HCT116 (cell line): ENCODE results near the gene TPSD1. TPM values are rescaled to one million over a fixed set of nuclear protein-coding genes. Genes with fewer than 3 reads are reported as not detected.

Experiments
- ATAC-seq: fragments of 200-7000 bp; cut with Tn5 transposase; 2 replicates; pipeline ENCODE4 v1.9.1; 2020; ENCODE audit warnings: mild to moderate bottlenecking, moderate library complexity
- BruUV-seq: library from RNA; stranded (reverse); fragments of 400-500 nt; replicated peaks from 2 replicates; lab custom pipeline; 2021; lab: Mats Ljungman, UMichigan
- CTCF ChIA-PET: fragments of 300-600 bp; sonication (Branson Sonifier 250); formaldehyde crosslinking; loops from one replicate; lab custom pipeline; 2021; ENCODE audit warnings: antibody characterized with exemption; lab: Charles Lee
- POLR2A ChIA-PET: fragments of 300-600, 350-600 bp; sonication (Branson Sonifier 250); formaldehyde crosslinking; loops from one replicate; lab custom pipeline; 2021; ENCODE audit warnings: antibody characterized with exemption; lab: Charles Lee
- RAD21 ChIA-PET, 2 experiments: fragments of 300-600 bp; sonication (Branson Sonifier 250); formaldehyde crosslinking; loops; one replicate each; lab custom pipeline; 2023; ENCODE audit warnings: low total read pairs in 2 of 2; ENCODE audit not compliant: uncharacterized antibody in 2 of 2, unreplicated experiment in 2 of 2, low non-redundant PET in 1 of 2; lab: Charles Lee
- DNase-seq: peaks from one replicate; pipeline ENCODE4 v3.0.0-alpha.2; 2010; ENCODE audit warnings: low read depth, low spot score
- H2AFZ ChIP-seq: fragments of 200-600 bp; shearing (Covaris generic), sonication (generic); 2 replicates; pipeline ENCODE4 v1.6.1; 2017; ENCODE audit warnings: low read depth, mixed run types, mixed read lengths, antibody characterized with exemption, low read length; ENCODE audit not compliant: poor library complexity, severe bottlenecking
- H3K27ac ChIP-seq: 2 replicates; pipeline ENCODE4 v1.5.1; 2012; ENCODE audit warnings: low read depth, low read length
- H3K27me3 ChIP-seq: fragments of 200-600 bp; sonication (generic); 2 replicates; pipeline ENCODE4 v1.6.1; 2016; ENCODE audit warnings: mixed run types, low read length, mixed read lengths; ENCODE audit not compliant: insufficient read depth
- H3K36me3 ChIP-seq, 2 experiments: fragments of 200-500 bp in 1 of 2; fragments of 200-600 bp in 1 of 2; sonication (Bioruptor generic) in 1 of 2; sonication (generic) in 1 of 2; 2 replicates each; pipeline versions ENCODE4 v1.5.1 to v1.6.1; 2014 to 2016; ENCODE audit warnings: low read length in 2 of 2, inconsistent platforms in 1 of 2, mixed read lengths in 1 of 2, mixed run types in 1 of 2; ENCODE audit not compliant: insufficient read depth in 2 of 2, control insufficient read depth in 1 of 2
- H3K4me1 ChIP-seq, 2 experiments: fragments of 200-600 bp in 1 of 2; sonication (generic) in 1 of 2; 2 replicates each; pipeline versions ENCODE4 v1.5.1 to v1.6.1; 2012 to 2017; ENCODE audit warnings: low read length in 2 of 2, inconsistent platforms in 1 of 2, mild to moderate bottlenecking in 1 of 2, mixed read lengths in 1 of 2, mixed run types in 1 of 2, moderate library complexity in 1 of 2; ENCODE audit not compliant: insufficient read depth in 2 of 2, control insufficient read depth in 1 of 2
- H3K4me2 ChIP-seq: fragments of 200-600 bp; sonication (generic); 2 replicates; pipeline ENCODE4 v1.6.1; 2017; ENCODE audit warnings: mixed run types, low read length, mixed read lengths
- H3K4me3 ChIP-seq, 2 experiments: fragments of 200-600 bp in 1 of 2; sonication (generic) in 1 of 2; replicated peaks in 1 of 2; 2 replicates each; pipeline ENCODE4 v1.5.1; 2011 to 2016; ENCODE audit warnings: low read length in 2 of 2, control low read depth in 1 of 2, low read depth in 1 of 2, mild to moderate bottlenecking in 1 of 2, mixed read lengths in 1 of 2, mixed run types in 1 of 2
- H3K79me2 ChIP-seq: fragments of 200-600 bp; sonication (generic); 2 replicates; pipeline ENCODE4 v1.6.1; 2017; ENCODE audit warnings: mild to moderate bottlenecking, mixed run types, low read length, moderate library complexity, mixed read lengths; ENCODE audit not compliant: insufficient read depth
- H3K9ac ChIP-seq: fragments of 200-600 bp; sonication (generic); 2 replicates; pipeline ENCODE4 v1.6.1; 2016; ENCODE audit warnings: low read length, mixed read lengths
- H3K9me2 ChIP-seq: fragments of 200-600 bp; sonication (generic), shearing (Covaris generic); 2 replicates; pipeline ENCODE4 v1.6.1; 2017; ENCODE audit warnings: mixed run types, mild to moderate bottlenecking, moderate library complexity; ENCODE audit not compliant: insufficient read depth
- H3K9me3 ChIP-seq, 2 experiments: fragments of 200-500 bp in 1 of 2; fragments of 200-600 bp in 1 of 2; sonication (Bioruptor generic) in 1 of 2; sonication (generic) in 1 of 2; 2 replicates each; pipeline ENCODE4 v1.6.1; 2014 to 2017; ENCODE audit warnings: low read length in 2 of 2, mixed read lengths in 2 of 2, inconsistent platforms in 1 of 2, low read depth in 1 of 2, mild to moderate bottlenecking in 1 of 2, mixed run types in 1 of 2, moderate library complexity in 1 of 2; ENCODE audit not compliant: control insufficient read depth in 1 of 2, insufficient read depth in 1 of 2
- H4K20me1 ChIP-seq: fragments of 200-600 bp; sonication (generic), shearing (Covaris generic); 2 replicates; pipeline ENCODE4 v1.6.1; 2017; ENCODE audit warnings: mixed run types, mild to moderate bottlenecking, moderate library complexity; ENCODE audit not compliant: insufficient read depth
- CBX3 ChIP-seq: IDR thresholded peaks from 2 replicates; pipeline ENCODE4 v1.6.1; 2012; ENCODE audit warnings: low read depth
- FOSL1 ChIP-seq: IDR thresholded peaks from 2 replicates; pipeline ENCODE4 v1.6.1; 2012; ENCODE audit warnings: low read depth
- ZFX ChIP-seq: fragments of 450-650 bp; IDR thresholded peaks from 2 replicates; pipeline ENCODE4 v1.6.1; 2017
- intact Hi-C: fragments of 100-400 bp; cut with micrococcal nuclease; formaldehyde crosslinking; loops from 2 replicates; pipeline ENCODE4 v1.10.0; 2022
- total RNA-seq: library from RNA; stranded (reverse); gene quantifications from one replicate; pipeline ENCODE4 v1.2.1, GENCODE V29; 2021; ENCODE audit not compliant: unreplicated experiment

Gene TPSD1
- total RNA-seq, 1 experiment from 2014 or later, result not detected

DNA sequence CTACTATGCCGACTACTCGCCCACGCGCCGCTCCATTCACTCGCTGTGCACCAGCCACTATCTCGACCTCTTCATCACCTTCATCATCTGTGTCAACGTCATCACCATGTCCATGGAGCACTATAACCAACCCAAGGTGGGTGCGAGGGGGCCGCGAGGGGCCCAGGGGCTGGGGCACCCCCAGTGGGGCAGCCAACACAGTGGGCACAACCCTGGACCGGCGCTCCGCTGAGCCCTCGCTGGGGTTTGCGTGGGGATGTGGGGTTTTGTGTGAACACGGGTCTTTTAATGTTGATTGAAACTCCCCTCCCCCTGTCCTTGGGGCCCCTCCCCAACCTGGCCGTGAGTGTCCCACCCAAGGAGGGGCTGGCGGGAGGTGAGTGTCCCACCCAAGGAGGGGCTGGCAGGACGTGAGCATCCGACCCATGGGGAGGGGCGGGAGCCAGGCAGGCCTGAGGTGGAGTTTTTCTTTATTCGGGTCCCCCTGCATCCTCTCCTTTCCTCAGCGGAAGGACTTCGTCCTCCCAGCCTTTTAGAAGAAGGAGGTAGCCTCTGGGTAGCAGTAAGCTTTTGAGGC lies 42.0 kb upstream of the TPSD1 start:
- no peak overlapping the region for H3K9ac ChIP-seq
- ChIA-PET POLR2A (no interaction called here), RAD21 (no interaction called here), CTCF (no interaction called here)
- DNase-seq, result no peak
- BruUV-seq, result no TSS peak
- no peaks in the 10 kb centered on the region for H3K4me1 ChIP-seq
- no peak for ATAC-seq
- H4K20me1 ChIP-seq, result no peaks in the 10 kb centered on the region
- H3K27me3 ChIP-seq, result no peaks in the 10 kb centered on the region
- no peak for TF ChIP-seq ZFX
- TF ChIP-seq CBX3, result no peak
- H3K4me3 ChIP-seq, result no peak overlapping the region
- no peak overlapping the region for H3K4me2 ChIP-seq
- H2AFZ ChIP-seq, result no peak overlapping the region
- no peaks in the 10 kb centered on the region for H3K79me2 ChIP-seq
- H3K36me3 ChIP-seq, result no peaks in the 10 kb centered on the region; a peak in 1 of 4 replicates
- no peaks in the 10 kb centered on the region for H3K9me3 ChIP-seq
- no peak overlapping the region for H3K27ac ChIP-seq
- intact Hi-C loops, result no loop called here
- H3K9me2 ChIP-seq, result no peaks in the 10 kb centered on the region

DNA sequence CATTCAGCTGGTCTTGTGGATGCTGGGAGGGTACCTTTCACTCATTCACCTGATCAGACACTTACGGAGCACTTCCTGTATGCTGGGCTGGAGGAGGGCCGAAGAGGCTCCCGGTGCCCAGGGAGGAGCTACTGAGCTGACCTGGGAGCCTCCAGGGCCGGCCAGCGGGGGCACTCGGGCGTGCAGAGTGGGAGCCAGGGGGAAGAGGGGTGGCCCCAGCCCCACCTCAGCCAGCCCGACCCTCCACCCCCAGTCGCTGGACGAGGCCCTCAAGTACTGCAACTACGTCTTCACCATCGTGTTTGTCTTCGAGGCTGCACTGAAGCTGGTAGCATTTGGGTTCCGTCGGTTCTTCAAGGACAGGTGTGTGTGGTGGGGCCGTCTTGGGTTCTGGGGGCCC lies 41.1 kb upstream of the TPSD1 start:
- no peak overlapping the region for H2AFZ ChIP-seq
- POLR2A ChIA-PET, result no interaction called here
- H3K4me1 ChIP-seq, result no peaks in the 10 kb centered on the region
- H4K20me1 ChIP-seq, result no peaks in the 10 kb centered on the region
- no TSS peak for BruUV-seq
- ATAC-seq, result no peak
- no peaks in the 10 kb centered on the region for H3K79me2 ChIP-seq
- no peaks in the 10 kb centered on the region for H3K27me3 ChIP-seq
- DNase-seq, result no peak
- no peaks in the 10 kb centered on the region for H3K9me2 ChIP-seq
- H3K4me2 ChIP-seq, result no peak overlapping the region
- no peak for TF ChIP-seq FOSL1
- no peaks in the 10 kb centered on the region for H3K9me3 ChIP-seq
- CTCF ChIA-PET, result no interaction called here
- H3K36me3 ChIP-seq, result no peaks in the 10 kb centered on the region; a peak in 1 of 4 replicates
- intact Hi-C loops, result no loop called here
- H3K4me3 ChIP-seq, result no peak overlapping the region
- H3K27ac ChIP-seq, result no peak overlapping the region
- RAD21 ChIA-PET, result no interaction called here
- H3K9ac ChIP-seq, result no peak overlapping the region
